ENCODE results near the gene LIG3. TPM values are rescaled to one million over a fixed set of nuclear protein-coding genes. Genes with fewer than 3 reads are reported as not detected.

LIG3 gene
- total RNA-seq, 1 donor from 2014 or later = 29.7 TPM

DNA sequence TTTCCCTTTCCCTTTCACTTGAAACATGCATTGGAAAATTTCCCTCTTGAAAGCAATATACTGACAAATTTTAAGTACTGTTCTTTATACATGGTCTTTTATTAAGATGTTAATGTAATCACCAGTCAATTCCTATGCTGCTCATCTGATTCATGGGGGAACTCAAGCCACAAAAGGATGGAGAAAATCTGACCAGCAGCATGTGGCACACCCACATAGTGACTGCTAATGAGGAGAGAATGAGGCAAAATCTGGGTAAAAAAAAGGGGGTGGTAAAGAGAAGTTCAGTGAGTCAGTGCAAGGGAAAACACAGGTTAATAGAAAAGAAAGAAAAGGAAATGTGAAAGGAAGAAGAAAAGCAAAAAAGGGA lies 71.9 kb downstream of the LIG3 start:
- TF ChIP-seq, protein P1, sequence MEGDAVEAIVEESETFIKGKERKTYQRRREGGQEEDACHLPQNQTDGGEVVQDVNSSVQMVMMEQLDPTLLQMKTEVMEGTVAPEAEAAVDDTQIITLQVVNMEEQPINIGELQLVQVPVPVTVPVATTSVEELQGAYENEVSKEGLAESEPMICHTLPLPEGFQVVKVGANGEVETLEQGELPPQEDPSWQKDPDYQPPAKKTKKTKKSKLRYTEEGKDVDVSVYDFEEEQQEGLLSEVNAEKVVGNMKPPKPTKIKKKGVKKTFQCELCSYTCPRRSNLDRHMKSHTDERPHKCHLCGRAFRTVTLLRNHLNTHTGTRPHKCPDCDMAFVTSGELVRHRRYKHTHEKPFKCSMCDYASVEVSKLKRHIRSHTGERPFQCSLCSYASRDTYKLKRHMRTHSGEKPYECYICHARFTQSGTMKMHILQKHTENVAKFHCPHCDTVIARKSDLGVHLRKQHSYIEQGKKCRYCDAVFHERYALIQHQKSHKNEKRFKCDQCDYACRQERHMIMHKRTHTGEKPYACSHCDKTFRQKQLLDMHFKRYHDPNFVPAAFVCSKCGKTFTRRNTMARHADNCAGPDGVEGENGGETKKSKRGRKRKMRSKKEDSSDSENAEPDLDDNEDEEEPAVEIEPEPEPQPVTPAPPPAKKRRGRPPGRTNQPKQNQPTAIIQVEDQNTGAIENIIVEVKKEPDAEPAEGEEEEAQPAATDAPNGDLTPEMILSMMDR (IDR thresholded peaks at IDR 0.05) = no peak
- no peak for ATAC-seq
- DNase-seq = no peak
- H3K27me3 ChIP-seq = no peaks in the 10 kb centered on the region
- H3K4me3 ChIP-seq = no peak overlapping the region
- H3K9me3 ChIP-seq = no peaks in the 10 kb centered on the region
- no peak overlapping the region for H3K27ac ChIP-seq
- peaks cover 37% of the 10 kb centered on the region for H3K4me1 ChIP-seq
- H3K36me3 ChIP-seq = no peaks in the 10 kb centered on the region
- intact Hi-C loops (cut with DNase I) = no loop called here

- DNase-seq (no peak), ATAC-seq (no peak)
- Histone ChIP-seq H3K4me1 (peaks cover 37% of the 10 kb centered on the region), H3K27me3 (no peaks in the 10 kb centered on the region), H3K4me3 (no peak overlapping the region), H3K27ac (no peak overlapping the region), H3K9me3 (no peaks in the 10 kb centered on the region), H3K36me3 (no peaks in the 10 kb centered on the region)
- intact Hi-C loops (cut with DNase I) = no loop called here
- TF ChIP-seq, protein P1 (IDR thresholded peaks at IDR 0.05) = no peak
Observed at GRCh38 chr17:35052780-35053179, 72.5 kb downstream of the LIG3 start.

GRCh38 chr17:35053204-35053603 lies 72.9 kb downstream of the LIG3 start:
- Histone ChIP-seq H3K4me3 (no peak overlapping the region), H3K9me3 (no peaks in the 10 kb centered on the region), H3K27ac (no peak overlapping the region), H3K36me3 (no peaks in the 10 kb centered on the region), H3K4me1 (peaks cover 37% of the 10 kb centered on the region), H3K27me3 (no peaks in the 10 kb centered on the region)
- TF ChIP-seq, protein P1 (IDR thresholded peaks at IDR 0.05) = no peak
- ATAC-seq (no peak), DNase-seq (no peak)
- intact Hi-C loops (cut with DNase I) = no loop called here

DNA sequence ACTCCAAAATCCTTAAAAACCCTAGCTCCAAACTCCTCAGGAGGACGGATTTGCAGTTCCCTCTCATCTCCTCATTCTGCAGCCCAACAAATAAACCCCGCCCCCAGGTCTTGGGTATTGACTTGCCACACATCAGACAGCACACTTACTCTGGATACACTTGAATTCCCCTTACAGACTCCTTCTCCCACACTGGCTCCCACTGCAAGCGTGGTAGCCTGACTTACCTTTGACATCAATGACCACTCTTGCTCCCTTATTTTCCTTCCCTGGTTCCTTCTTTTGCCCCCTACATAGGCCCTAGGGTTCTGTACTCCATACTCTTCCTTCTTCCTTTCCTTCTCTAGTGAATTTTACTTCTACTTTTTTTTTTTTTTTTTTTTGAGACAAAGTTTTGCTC lies 75.7 kb downstream of the LIG3 start:
- ATAC-seq = peak; percentile 58
- H3K27me3 ChIP-seq = no peaks in the 10 kb centered on the region
- intact Hi-C loops (cut with DNase I) = no loop called here
- peaks cover 18% of the 10 kb centered on the region for H3K4me1 ChIP-seq
- no peaks in the 10 kb centered on the region for H3K36me3 ChIP-seq
- TF ChIP-seq, protein P1 (IDR thresholded peaks at IDR 0.05) = no peak
- no peaks in the 10 kb centered on the region for H3K9me3 ChIP-seq
- no peak overlapping the region for H3K27ac ChIP-seq
- DNase-seq = no peak
- H3K4me3 ChIP-seq = no peak overlapping the region

DNA sequence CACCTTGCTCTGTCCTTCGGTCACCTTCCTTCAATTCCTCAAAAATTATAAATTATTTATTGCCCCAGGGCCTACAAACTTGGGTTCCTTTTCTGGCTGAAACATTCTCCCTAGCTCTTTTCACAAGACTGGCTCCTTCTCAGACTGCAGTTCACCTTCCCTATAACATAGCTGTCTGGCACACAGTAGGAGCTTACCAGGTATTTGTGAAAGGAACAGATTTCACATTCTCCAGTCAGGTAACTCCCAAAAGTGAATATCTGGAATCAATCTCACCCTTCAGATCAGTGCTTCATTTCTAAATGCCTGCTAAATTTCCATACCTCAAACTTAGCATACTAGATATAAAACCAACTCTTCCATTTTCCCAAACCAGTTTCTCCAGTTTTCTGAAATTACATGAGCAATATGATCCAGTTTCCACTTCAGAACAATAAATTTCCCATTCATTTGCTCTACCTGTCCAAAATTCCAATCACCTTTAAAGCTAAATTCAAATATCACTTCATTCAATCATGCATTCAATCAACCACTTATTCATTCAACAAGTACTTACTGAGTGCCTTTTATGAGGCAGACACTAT lies 77.1 kb downstream of the LIG3 start:
- H3K27me3 ChIP-seq = no peaks in the 10 kb centered on the region
- no peaks in the 10 kb centered on the region for H3K36me3 ChIP-seq
- no peak overlapping the region for H3K4me3 ChIP-seq
- ATAC-seq (no peak), DNase-seq (no peak)
- TF ChIP-seq, protein P1 (IDR thresholded peaks at IDR 0.05) = no peak
- H3K4me1 ChIP-seq = peaks cover 5% of the 10 kb centered on the region
- no peaks in the 10 kb centered on the region for H3K9me3 ChIP-seq
- intact Hi-C loops (cut with DNase I) = no loop called here
- no peak overlapping the region for H3K27ac ChIP-seq

Other genes starting within 250 kb of the LIG3 start
- gene CCT6B, start 19.1 kb upstream of the LIG3 start, total RNA-seq = 1.7 TPM
- 19.6 TPM for gene ZNF830, start 19.0 kb upstream of the LIG3 start, total RNA-seq
- gene RFFL, start 83.2 kb downstream of the LIG3 start, total RNA-seq = 27.9 TPM
- gene RAD51D, start 139.3 kb downstream of the LIG3 start, total RNA-seq = 19.1 TPM
- gene FNDC8, start 141.1 kb downstream of the LIG3 start, total RNA-seq = not detected
- 10.1 TPM for gene NLE1, start 161.8 kb downstream of the LIG3 start, total RNA-seq
- gene UNC45B, start 167.3 kb downstream of the LIG3 start, total RNA-seq = 0.14 TPM
- gene SLC35G3, start 213.9 kb downstream of the LIG3 start, total RNA-seq = not detected